GM19025 (cell line): Measurements from ENCODE around the gene AMIGO2.

Source experiments
- ATAC-seq: cut with Tn5 transposase; IDR thresholded peaks from one replicate; pipeline ENCODE4 v1.9.1; 2021; ENCODE audit warnings: mild to moderate bottlenecking, low read depth, moderate library complexity; ENCODE audit not compliant: unreplicated experiment

Gene AMIGO2

GRCh38 chr12:47099610-47100009 lies 19.9 kb upstream of the AMIGO2 start:
- ATAC-seq, result no peak

DNA sequence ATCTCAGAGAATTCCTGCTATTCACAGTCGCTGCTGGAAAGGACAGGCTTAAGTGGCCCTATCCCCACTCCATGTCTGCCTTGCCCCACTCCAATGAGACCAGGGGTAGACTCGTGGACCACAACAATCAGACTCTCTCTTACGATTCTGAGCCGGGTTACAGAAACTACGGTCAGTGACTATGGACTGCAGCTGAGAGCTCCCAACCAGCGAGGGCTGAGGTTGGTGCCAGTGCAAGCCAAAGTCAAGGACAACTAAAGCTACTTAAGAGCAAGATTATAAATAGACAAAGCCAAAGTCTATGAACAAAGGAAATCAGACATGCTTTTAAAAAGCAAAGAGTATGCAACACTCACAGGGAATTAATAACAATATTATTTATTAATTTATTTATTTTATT lies 18.3 kb upstream of the AMIGO2 start:
- ATAC-seq, result no peak

GRCh38 chr12:47097276-47097896 lies 17.6 kb upstream of the AMIGO2 start:
- no peak for ATAC-seq

GRCh38 chr12:47095446-47096236 lies 15.9 kb upstream of the AMIGO2 start:
- ATAC-seq, result no peak

DNA sequence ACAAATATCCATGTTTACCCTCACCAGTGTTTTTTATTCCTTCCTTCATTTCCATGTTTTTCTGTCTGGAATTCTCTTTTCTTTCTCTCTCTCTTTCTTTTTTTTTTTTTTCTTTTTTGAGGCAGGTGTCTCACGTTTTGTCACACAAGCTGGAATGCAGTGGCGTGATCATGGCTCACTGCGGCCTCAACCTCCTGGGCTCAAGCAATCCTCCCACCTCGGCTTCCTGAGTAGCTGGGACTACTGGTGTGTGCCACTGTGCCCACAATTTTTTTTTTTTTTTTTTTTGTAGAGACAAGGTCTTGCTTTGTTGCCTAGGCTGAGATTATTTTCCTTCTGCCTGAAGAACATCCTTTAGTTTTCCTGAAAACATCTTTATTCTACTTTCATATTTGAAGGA lies 15.0 kb upstream of the AMIGO2 start:
- no peak for ATAC-seq

DNA sequence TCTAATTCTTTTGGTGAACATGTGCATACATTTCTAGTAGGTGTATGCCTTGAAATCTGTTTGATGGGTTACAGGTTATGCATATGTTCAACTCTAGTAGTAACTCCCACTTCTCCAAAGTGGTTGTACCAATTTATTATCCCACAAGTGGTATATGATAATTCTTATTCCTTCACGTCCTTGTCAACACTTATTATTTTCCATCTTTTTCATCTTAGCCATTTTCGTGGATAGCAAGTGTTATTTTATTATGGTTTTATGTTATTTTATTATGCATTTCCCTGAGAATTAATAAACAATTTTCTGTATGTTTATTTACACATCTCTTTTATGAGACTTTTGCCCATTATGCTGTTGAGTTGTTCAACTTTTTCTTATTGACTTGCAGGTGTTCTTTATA lies 11.2 kb upstream of the AMIGO2 start:
- no peak for ATAC-seq

DNA sequence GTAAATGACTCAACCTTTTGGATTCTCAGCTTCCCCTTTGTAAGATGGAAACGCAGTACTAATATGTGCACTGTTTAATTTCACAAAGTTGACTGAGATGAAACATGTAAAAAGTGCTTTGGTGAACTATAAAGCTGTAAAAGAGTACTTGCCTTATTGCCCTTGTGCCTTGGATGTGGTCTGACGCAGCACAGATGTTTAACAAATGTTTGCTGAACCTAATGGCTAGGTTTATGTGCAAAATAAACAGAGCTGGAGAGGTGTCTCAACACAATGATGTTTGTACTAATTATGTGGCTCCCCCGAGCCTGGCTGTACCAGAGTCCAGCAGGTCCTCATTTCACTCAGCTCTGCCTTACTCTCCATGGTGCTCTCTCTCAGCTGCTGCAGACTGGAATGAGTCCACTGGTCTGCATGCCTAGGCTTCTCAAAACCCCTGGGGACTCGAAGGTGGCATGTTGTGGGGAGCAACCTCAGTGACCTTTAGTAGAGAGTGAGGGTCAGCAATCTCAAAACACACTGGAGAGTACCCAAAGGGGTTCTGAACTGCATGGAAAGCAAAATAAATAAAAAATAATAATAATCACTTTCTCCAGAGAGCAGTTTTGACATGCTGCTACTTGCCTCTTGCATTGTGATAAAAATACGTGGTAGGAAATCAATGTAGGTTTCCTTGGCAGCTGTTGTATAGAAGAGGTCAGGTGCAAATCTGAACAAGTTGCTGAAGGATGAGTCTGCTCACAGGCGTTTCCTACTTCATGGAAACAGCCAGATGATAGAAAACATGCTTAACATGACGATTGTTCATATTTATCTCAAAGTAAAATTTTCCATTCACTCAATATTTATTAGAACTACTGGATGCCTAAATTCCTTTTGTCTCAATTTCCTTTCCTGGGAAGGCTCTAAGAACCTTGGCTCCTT lies 8.5 kb upstream of the AMIGO2 start:
- ATAC-seq, result no peak

- ATAC-seq, result no peak
Observed at GRCh38 chr12:47087088-47087688, 7.4 kb upstream of the AMIGO2 start.

DNA sequence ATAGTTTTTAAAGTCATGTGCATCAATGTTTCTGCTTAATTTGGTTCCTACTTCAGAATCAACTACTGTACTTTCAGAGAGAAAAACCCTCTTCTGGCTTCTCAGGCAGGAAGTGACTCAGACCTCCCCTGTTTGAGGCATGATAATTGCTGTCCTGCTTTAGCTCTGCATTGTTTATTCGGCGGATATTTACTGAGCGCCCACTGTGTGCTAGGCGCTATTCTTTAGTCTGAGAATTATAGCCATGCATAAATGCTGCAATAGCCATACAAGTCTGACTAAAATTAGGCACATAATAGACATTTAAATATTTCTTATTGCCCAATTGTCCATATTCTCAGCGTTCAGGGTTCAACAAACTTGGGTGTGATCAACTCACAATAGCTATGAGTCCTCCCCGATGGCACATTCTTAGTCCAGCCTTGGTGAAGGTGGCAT lies 6.1 kb upstream of the AMIGO2 start:
- no peak for ATAC-seq

DNA sequence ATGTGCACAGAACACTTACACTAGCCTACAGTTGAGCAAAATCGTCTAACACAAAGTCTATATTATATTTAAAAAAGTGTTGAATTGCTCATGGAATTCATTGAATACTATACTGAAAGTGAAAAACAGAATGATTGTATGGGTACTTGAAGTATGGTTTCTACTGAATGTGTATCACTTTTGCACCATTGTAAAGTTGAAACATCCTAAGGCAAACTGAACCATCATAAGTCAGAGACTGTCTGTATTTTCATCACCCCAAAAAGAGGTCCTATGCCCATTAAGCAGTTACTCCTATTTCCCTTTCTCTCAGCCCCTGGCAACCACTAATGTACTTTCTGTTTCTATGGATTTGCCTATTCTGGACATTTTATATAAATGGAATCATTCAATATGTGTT lies 4.4 kb upstream of the AMIGO2 start:
- no peak for ATAC-seq

DNA sequence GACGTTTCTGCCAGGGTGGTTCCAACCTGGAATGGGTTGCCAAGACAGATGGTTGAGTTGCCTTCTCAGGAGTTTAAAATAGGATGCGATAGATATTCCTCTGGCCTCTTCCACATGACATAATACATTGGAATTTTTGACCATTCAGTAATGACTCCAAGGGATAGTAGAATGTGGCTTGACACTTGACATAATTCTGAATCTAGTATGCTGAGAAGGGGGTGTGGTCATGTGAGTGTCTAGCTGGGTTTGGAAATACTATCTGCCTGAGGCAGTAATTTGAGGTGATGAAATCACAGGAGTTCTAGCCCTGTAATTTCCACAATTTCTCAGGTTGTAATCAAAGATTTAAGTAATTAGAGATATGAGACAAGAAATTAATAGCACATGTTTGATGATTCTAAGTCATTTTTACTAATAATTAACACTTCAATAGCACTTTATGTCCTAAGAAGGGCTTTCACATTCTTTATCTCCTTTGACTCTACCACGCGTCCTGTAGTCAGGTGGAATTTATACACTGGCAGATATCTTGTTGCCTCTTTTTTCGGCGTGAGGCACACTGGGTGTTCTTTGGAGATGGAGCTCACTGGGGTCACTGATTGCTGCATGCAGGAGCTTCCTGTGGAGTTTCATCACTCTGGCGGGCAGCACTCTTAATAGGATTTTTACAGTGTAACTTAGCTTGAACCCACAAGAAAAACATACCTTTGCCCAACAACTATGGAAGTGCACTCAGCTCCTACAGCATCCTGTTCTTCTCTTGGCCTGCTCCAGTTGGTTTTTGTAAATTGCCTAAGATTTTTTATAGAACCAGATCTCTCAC lies 3.2 kb upstream of the AMIGO2 start:
- ATAC-seq, result no peak

DNA sequence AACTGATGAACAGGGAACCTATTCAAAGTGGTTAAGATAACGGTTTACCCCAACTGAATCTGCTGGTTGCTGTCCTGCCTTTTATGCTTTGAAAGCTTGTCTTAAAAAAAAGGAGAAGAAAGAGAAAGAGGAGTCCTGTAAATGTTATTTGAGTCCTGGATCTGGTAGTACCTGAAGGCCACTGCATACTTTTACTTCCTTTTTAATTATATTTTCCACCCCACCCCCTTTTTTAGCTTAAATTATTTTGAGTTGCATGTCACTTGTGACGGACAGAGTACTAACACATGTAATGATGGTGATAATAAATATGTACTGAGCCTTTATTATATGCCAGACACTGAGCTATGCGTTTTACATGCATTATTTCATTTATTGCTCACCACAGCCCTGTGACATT lies 2.5 kb upstream of the AMIGO2 start:
- no peak for ATAC-seq

DNA sequence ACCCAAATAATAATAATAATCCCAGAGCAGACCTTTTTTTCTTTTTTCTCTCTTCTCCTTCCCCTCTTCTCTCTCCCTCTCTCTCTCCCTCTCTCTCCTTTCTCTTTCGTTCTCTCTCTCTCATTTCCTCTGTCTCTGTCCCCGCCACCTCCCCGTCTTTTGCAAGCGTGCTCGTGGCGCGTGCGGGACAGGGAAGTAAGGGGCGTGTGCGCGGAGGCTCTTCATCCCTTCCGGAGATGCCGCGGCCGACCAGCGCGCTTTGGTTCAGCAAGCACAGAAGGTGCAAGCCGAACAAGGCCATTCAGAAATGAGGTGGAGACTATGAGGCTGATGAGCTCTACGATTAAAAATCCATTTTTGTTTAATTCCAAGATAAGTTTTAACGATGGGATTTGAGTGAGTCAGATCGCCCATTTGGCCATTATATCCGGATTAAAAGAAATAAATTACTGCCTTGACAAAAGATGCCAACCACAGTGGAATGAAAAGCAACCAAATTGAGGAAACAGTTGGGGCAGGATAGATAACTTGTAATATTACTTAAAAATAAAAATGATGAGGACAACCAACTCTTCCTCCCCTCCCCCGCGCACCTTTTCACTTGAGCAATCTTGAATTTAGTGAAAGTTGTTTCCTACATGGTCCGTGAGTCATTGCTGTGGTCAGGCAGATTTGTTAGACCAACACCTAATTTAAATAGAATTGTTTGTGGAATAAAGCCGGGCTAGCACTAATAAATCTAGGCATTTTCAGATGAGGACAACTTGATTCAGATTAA lies 1.2 kb upstream of the AMIGO2 start:
- no peak for ATAC-seq

DNA sequence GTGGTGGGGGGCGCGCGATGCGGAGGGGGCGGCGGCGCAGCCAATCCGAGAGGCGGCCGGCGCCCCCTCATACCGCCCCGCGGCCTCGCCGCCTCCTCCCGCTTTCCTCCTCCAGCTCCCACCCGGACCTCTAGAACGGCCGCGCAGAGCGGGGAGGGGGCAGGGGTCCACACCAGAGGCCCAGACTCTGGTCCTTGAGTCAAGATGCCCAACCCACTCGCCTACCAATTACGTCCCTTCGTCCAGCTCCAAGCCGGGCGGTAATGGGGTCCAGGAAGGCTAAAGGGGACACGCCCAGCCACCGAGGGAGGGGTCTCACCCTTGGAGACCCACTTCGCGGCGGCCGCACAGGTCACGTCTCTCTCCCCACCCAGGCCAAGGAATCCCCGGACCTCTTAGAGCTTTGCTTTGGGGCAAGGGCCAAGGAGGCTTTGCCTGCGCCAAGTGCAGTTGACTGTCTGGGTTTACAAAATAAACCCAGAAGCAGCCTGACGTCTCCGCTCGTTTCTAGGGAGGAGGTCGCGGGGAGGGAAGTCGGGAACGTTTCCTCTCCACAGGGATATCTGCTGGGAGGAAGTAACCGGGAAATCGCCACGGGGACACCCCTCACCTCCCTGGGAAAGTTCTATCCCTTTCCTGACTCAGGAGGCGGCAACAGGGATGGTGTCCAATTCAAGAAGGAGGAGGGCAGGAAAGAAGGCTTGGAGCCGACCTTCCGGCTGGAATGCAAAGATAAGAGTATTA lies 394 bp upstream of the AMIGO2 start:
- no peak for ATAC-seq

DNA sequence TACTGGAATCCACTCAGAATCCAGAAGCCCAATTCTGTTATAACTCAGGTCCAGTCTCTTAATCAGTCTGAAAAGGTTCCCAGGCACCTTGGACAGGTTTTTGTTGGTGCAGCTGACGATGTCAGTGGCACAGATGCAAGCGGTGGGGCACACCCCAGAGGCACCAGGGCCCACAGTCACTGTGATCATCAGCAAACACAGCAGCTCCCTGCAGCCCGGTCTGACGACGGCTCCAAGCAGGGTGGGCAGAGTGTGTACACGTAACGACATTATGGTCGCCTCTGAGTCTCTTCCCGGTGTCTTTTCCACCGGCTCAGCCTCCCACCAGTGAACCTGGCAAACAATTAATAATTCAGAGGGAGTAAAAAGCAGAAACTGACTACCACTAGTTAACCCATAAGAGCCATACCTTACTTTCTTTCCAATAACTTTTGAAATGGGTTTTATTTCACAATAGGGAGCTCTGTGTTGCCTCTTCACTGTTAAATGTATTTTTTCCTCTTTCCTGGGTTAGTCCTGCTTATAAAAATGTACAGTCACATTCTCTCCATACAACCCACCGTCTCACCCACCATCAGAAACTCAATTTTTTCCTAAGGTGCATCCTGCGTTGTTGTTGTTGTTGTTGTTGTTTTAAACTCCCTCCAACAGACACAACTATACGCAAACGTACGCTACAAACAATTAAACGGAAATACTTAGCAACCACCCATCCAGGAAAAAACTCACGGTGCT lies 859 bp downstream of the AMIGO2 start:
- no peak for ATAC-seq

GRCh38 chr12:47078086-47078395 lies 1.7 kb downstream of the AMIGO2 start:
- no peak for ATAC-seq

GRCh38 chr12:47077206-47078085 lies 2.3 kb downstream of the AMIGO2 start:
- ATAC-seq, result no peak
